NCI-H128 (cell line): ENCODE results near the gene RNF113B.

Experiments
- DNase-seq: peaks from one replicate; lab custom pipeline; 2025; ENCODE audit not compliant: unreplicated experiment; lab: John Stamatoyannopoulos, UW

The RNF113B gene

DNA sequence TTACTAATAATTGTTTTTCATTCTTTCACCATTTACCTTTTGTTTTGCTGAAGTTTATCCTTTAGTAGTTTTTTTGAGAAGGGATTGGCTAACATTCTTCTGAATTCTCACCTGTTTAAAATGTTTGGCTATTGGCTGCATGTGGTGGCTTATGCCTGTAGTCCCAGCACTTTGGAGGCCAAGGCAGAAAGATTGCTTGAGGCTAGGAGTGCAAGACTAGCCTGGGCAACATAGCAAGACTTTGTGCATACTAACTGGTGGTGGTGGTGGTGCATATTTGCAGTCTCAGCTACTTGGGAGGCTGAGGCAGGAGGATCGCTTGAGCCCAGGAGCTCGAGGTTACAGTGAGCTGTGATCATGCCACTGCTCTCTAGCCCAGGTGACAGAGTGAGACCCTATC lies 27.5 kb upstream of the RNF113B start:
- DNase-seq: no peak

DNA sequence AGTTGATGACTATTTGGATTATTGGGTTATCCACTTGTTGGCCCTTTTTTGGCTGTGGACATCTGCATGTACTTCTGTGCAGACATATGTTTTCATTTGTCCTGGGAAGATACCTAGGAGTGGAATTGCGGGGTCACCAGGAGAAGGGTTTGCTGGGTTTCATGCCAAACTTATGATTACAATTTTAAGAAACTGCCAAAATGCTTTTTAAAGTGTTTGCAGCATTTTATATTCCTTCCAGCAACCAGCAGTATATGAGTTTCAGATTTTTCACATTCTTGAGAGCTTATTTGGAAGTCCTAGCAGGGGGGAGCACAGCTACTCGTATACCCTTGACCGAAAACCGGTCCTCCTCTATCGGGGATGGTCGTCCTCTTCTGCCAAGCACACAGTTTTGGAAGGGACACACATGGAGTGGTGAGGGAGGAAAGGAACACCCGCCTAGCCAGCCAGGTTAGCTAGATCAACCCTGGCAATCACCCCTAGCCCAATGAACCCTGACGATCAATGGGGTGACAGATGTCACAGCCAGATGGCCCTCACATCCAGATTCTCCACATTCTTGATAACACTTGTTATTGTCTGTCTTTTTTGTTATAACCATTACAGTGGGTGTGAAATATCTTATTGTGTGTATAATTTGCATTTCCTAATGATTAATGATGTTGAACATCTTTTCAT lies 26.7 kb upstream of the RNF113B start:
- DNase-seq: no peak

DNA sequence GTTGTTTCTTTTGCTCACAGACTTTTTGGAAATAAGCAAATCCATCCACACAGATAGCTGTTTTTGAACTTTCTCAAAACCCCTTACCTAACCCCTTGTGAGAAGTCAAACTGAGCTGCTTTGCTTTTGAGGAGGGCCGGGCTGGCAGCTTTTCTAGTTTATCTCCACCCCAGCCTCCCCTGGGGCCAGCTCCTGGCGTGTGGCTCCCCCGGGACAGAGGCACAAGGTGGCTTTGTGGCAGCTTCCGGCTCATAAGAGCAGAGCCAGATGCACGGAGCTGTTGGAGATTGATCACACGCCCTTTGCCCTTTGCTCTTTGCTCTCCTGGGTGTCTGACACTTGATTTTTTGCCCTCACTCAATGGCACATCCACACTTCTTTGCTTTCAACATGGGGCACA lies 24.9 kb upstream of the RNF113B start:
- no peak for DNase-seq

GRCh38 chr13:98201189-98201588 lies 24.1 kb upstream of the RNF113B start:
- DNase-seq: no peak

DNA sequence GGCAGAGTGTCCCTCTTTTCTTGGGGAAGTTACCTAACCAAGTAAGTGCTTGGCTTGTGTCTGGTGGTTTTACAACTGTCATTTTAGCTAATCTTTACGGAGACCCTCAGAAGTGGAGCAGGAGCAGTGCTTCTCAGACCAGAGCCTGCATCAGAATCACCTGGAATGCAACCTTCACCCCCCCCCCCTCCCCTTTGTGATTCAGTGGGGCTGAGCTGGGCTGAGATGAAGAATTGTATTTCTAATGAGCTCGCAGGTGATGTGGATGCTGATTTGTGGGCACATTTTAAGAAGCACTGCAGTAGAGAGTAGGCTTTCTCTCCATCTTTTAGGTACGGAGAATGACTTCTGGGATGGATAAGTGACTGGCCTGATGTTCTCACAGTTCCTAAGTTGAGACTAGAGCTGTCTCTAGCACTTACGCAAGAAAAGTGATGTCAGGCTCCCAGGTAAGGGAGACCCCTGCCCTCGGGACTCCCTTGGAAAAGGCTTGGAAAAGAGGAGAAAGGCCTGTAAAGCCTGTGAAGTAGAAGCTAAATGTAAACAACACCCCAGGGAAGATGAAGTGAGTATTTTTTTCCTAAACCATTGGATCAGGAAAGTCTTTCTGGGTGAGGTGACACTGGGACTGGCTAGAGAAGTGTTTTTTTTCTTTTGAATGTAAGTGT lies 23.3 kb upstream of the RNF113B start:
- DNase-seq: no peak

GRCh38 chr13:98199480-98199879 lies 22.4 kb upstream of the RNF113B start:
- DNase-seq: no peak

GRCh38 chr13:98198683-98199082 lies 21.6 kb upstream of the RNF113B start:
- DNase-seq: no peak

DNA sequence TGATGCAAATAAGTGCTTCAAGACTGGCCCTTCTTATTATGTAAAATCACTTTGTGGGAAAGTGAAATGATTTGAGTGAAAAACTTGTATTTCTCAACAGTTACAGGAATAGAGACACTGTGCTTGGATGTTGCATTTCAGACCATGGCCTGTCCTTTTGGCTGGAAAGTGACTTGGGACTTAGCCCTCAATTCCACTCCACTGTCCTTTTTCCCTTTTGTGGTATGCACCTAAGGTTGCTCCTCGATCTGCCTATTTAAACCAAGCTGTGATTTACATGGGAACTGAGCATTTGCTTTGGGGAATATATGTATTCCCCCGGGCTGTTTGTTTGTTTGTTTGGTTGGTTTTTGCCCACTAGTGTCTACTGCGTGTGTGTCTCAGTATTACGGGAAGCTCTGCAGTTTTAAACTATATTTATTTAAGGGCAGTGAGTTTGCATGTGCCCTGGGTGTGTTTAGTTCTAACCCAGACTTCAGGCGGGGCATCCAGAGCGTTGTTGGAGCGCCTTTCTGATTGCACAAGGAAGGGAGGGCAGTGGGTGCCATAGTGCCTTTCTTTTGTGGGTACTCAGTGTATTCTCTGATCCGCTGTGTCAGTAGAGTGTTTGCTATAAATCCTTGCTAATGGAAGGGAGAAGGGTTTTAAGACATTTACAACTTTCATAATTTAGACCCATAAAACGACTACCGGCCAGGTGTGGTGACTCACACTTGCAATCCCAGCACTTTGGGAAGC lies 18.2 kb upstream of the RNF113B start:
- DNase-seq: no peak

GRCh38 chr13:98192008-98192407 lies 14.9 kb upstream of the RNF113B start:
- no peak for DNase-seq

DNA sequence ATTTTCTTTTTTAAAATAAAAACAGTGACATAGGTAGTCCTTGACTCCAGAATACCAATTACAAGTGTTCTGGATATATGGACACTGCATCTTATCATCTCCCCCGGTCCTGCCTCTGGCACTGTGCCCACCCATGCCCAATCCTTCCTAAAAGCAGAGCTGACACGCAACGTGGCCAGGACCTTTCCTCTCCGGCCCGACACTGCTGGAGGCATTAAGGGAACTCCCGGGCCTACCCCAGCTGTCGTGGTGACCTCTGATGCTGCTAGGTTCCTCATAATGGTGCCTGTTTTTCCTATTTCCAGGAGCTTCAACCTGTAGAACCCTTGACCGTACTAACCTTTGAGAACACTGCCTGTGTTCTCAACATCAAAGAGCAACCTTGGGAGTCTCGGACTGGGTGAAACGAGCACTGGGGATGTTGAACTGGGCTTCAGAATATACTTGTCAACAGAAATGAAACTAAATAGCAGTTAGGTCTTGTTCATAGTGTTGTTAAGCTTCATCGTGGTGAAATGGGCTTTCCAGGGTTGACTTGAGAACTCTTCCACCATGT lies 13.9 kb upstream of the RNF113B start:
- DNase-seq: no peak

DNA sequence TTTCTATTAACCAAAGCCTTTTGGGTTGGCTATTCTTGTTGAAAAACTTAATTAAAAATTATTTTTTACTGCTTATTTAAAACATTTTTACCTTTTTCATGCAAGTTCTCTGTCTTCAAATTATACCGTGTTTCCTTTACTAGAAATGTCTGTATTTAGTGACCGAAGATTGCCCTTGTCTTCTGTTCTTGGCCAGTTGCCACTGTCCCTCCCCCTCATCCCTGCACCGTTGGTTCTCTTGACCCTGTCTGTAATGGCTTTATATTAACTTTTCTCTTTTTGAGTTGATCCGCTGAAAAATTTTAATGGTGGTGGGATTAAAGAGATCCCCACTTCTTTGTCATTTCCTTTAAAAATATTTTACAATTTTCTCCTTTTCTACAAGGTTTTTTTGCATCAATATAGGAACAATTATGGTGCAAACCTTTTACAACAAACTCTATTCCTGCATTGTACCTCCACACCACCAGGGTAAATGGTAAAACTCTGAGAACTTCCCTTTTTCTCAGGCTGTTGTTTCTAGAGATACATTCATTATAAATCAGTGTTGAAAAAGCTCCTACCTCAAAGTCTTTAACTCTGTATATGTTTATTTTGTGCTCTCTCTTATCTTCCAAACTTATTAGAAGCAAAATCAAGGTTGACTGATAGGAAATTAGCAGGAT lies 12.9 kb upstream of the RNF113B start:
- DNase-seq: no peak

GRCh38 chr13:98188544-98189166 lies 11.6 kb upstream of the RNF113B start:
- no peak for DNase-seq

DNA sequence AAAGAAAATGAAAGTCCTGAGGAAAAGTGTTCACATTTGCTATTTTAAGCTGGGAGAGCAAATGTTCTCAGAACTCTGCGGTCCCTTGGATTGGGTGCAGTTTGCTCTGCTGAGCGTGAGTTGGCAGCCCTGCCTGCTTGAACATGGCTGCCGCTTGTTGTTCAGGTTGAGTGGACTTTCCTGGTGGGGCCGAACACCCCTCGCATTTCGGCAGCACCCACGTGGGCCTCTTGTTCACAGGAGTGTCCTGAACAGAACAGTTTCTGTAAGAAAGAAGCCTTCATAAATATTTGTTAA lies 10.8 kb upstream of the RNF113B start:
- no peak for DNase-seq

DNA sequence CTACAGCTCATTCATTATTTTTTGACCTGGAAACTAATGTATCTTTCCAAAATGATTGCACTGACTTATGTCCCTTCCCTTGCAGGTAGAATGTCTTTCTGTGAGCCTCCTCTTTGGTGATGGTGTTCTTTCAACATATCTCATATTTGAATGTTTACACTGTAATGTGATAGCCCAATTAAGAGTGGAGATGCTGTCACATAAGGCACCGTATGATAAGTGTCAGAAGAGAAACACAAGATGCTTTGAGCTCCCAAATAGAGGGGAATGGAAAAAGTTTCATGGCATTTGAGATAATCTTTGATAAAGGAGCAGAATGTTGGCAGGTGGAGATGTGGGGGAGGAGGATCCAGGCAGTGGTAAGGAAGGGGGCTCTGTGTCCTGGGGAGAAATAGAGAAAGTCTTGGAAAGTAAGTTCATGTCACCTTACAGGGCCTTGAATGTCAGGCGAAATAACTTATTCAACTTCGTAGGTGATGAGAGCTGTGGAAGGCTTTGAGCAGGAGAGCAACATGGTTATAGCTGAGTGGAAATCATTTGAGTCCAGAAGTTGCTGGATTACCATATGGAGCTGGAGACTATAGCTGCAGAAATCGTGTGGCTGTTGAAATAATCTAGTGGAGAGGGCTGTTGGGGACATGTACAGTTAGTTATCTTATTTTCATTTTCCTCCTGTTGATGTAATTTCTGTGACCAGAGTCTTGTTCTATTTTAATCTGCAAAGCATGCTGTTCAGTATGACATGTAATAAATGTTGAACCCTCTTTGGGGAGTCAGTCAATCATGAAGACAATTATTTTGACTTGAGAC lies 10.3 kb upstream of the RNF113B start:
- DNase-seq: no peak

GRCh38 chr13:98184792-98185191 lies 7.7 kb upstream of the RNF113B start:
- DNase-seq: no peak

DNA sequence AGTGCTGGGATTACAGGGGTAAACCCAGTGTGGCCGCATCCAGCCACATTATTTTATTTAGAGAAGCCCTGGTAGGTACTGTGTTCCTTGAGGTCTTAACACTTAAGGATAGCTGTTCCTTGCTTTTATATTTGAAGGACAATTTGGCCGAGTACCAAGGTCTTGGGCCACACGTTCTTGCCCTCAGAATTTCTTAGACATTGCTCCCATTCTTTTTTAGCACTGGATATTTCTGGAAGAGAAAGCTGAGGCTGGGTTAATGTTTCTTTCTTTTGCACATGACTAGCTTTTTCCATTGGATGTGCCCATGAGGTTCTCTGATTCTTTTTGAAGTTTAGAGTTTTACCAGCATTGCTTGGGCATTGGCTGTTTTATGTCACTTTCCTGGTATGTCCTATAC lies 5.5 kb upstream of the RNF113B start:
- DNase-seq: no peak

DNA sequence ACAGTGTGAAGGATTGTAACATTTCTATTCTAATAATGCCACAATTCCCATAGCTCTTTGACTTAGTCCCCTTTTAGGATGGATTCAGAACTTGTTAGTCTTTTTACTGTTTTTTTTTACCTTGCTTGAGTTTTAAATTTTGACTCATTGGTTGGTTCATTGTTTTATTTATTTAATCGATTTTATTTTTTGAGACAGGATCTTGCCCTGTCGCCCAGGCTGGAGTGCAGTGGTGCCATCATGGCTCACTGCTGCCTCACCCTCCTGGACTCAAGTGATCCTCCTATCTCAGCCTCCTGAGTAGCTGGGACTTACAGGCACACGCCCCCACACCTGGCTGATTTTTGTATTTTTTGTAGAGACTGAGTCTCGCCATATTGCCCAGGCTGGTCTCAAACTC lies 5.1 kb upstream of the RNF113B start:
- no peak for DNase-seq

GRCh38 chr13:98181111-98181815 lies 4.2 kb upstream of the RNF113B start:
- DNase-seq: no peak

DNA sequence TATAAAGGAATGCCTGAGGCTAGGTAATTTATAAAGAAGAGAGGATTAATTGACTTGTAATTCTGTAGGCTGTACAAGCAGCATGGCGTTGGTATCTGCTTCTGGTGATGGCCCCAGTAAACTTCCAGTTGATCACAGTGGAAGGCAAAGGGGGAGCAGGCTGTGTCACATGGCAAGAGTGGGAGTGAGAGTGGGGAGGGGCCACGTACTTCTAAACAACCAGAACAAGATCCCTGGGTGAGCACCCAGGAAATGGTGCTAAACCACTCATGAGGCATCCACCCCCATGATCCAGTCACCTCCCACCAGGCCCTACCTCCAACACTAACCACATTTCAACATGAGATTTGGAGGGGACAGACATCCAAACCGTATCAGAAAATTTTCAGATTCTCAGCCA lies 3.0 kb upstream of the RNF113B start:
- no peak for DNase-seq

DNA sequence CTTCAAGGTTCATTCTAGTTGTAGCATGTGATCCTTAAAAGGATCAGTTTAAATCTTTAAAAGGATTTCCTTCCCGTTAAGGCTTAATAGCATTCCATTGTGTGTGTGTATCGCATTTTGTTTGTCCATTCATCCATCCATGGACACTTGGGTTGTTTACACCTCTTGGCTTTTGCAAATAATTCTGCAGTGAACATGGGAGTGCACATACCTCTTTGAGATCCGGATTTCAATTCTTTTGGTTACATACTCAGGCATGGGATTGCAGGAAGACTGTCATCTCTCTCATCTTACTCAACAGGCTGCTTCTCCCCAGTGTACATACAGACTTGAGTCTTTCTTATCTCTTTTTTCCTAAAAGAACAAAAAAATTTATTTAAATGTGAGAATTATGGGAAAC lies 1.2 kb downstream of the RNF113B start:
- DNase-seq: no peak
